ENCODE results near the gene GPR160. TPM values are rescaled to one million over a fixed set of nuclear protein-coding genes. Genes with fewer than 3 reads are reported as not detected.
"Not testable (repeated sequence)": the region's sequence is repeated elsewhere in the genome, so short reads cannot be mapped to it uniquely, and the experiment has no call there.

Gene GPR160
- total RNA-seq, 1 donor: 19.9 TPM

DNA sequence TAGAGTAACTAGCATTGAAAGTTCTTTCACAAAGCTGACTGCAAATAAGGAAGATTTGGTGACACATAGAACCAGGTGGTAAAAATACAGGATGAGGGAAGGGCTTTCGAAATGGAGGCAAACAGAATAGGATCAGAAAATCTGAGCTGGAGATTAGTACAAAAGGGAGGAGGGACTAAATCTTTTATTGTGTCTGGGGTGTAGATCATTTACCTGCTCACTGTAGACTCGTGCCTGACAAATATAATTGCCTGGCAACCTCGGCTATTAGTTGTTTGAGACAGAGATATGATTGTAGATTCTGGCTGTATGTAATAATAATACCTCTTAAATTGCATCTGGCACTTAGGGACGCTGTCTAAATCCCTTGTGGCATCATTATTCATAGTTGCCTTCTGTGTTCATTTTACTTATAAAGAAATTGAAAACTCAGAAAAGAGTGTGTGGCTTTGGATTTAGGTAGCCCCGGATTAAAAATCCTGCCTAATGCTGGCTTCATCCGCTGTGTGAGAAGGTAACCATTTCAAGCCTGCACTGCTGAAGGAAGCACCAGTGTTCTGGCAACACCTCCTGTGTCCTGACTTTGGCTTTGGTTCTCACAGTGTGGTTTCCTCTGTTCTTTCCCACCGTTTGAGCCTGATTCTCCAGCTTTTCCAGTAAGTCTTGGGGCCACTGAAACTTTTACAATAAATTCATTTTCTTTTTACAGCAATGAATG is 25.0 kb upstream of the GPR160 start:
- Histone ChIP-seq H3K9me3 (ENCODE audit: low read depth, low read length) (no peaks in the 10 kb centered on the region), H3K27me3 (ENCODE audit: insufficient read depth, low read length) (no peaks in the 10 kb centered on the region), H3K4me3 (ENCODE audit: low read length) (no peak overlapping the region), H3K4me1 (ENCODE audit: insufficient read depth, low read length) (peaks cover 3% of the 10 kb centered on the region)

DNA sequence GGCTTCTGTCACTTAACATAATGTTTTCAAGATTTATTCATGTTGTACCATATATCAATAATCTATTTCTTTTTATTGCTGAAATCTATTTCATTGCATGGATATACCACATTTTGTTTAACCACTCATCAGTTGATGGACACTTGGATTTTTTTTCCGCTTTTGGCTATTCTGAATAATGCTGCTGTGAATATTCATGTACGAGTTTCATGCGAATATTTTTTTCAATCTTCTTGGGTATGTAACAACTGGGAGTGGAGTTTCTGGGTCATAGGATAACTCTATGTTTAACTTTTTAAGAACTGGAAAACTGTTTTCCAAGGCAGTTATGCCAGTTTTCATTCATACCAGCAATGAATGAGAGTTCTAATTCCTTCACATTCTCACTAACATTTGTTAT is 21.7 kb upstream of the GPR160 start:
- H3K27me3 ChIP-seq (ENCODE audit: insufficient read depth, low read length): no peaks in the 10 kb centered on the region
- H3K9me3 ChIP-seq (ENCODE audit: low read depth, low read length): no peaks in the 10 kb centered on the region
- H3K4me3 ChIP-seq (ENCODE audit: low read length): no peak overlapping the region
- no peaks in the 10 kb centered on the region for H3K4me1 ChIP-seq (ENCODE audit: insufficient read depth, low read length)

DNA sequence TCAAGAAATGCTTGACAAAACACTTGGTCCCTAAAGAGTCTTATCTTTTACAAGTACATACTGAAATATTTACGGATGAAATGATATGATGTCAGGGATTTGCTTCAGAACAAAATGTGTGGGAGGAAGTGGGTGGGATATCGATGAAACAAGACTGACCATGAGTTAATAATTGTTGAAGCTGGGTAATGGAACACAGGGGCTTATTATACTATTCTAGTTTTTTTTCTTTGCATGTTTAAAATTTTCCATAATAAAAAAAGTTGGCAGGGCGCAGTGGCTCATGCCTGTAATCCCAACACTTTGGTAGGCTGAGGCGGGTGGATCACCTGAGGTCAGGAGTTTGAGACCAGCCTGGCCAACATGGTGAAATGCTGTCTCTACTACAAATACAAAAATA is 18.5 kb upstream of the GPR160 start:
- not testable (repeated sequence) for H3K4me3 ChIP-seq (ENCODE audit: low read length); H3K27me3 ChIP-seq (ENCODE audit: insufficient read depth, low read length); H3K9me3 ChIP-seq (ENCODE audit: low read depth, low read length); H3K4me1 ChIP-seq (ENCODE audit: insufficient read depth, low read length)

DNA sequence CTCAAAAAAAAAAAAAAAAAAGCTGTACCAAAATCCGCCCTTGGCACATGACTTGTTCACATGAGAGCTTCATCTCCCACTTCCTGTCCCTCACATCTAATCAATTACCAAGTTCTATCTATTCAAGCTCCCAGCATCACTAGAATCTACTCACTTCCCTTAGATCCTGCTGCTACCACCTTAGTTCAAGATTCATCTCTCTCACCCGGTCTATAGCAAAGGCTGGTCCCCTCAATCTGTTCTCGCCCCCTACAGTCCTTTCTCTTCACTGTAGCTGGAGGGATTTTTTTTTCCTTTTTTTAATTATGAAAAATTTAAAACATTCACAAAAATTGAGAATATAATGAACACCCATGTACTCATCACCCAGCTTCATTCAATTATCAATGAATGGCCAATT is 16.7 kb upstream of the GPR160 start:
- no peaks in the 10 kb centered on the region for H3K27me3 ChIP-seq (ENCODE audit: insufficient read depth, low read length)
- no peak overlapping the region for H3K4me3 ChIP-seq (ENCODE audit: low read length)
- H3K9me3 ChIP-seq (ENCODE audit: low read depth, low read length): no peaks in the 10 kb centered on the region

DNA sequence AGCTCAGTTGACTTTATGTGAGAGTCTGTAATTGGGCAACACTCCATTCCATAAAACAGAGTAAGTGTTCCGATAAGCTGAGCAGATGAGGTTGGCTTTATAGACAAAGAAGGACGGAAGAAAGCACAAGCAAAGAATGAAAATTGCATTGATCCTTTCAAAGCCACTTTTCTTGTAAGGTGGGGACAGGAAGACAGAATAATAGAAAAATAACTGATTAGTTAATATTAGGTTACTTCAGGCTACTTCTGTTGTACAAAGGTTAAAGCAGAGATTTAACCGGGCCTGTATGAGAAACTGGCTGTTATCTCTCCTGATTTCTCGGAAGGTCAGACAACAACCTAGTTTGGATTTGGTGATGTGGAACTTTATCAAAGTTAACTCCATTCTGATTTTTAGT is 15.5 kb upstream of the GPR160 start:
- Histone ChIP-seq H3K27me3 (ENCODE audit: insufficient read depth, low read length) (no peaks in the 10 kb centered on the region), H3K4me1 (ENCODE audit: insufficient read depth, low read length) (peaks cover 28% of the 10 kb centered on the region), H3K9me3 (ENCODE audit: low read depth, low read length) (no peaks in the 10 kb centered on the region), H3K4me3 (ENCODE audit: low read length) (no peak overlapping the region)

More for the DNA sequence above, 16.7 kb upstream of the GPR160 start:
- H3K4me1 ChIP-seq (ENCODE audit: insufficient read depth, low read length): peaks cover 20% of the 10 kb centered on the region

DNA sequence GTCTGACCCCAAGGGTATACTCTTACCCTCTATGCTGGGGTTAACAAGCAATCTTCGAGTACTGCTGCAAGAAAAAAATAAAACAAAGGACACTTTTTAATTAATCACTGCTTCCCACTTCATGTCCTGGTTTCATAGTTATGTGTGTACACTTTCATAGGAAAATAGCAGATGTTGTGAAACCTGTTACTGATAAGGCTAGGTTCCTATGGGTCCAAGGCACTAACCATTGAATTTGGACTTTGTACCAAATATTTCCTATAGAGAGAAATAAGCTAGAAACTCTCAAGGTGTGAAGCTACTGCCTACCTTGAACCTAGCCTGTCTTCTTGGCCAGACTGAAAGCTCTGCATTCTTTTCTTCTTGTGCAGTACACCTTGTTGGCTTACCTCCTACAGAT is 14.6 kb upstream of the GPR160 start:
- no peak overlapping the region for H3K4me3 ChIP-seq (ENCODE audit: low read length)
- no peaks in the 10 kb centered on the region for H3K9me3 ChIP-seq (ENCODE audit: low read depth, low read length)
- peaks cover 35% of the 10 kb centered on the region for H3K4me1 ChIP-seq (ENCODE audit: insufficient read depth, low read length)
- no peaks in the 10 kb centered on the region for H3K27me3 ChIP-seq (ENCODE audit: insufficient read depth, low read length)

DNA sequence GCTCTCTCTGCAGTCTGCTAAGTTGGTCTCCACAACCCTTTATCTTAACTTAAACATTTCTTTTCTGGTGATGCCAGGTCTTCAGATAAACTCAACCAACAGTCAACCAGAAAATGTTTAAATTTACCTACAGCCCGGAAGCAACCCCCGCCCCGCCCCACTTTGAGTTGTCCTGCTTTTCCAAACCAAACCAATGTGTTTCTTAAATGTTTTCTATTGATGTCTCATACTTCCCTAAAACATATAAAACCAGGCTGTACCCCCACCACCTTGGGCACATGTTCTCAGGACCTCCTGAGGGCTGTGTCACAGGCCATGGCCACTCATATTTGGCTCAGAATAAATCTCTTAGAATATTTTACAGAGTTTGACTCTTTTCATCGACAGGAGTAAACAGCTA is 13.2 kb upstream of the GPR160 start:
- H3K9me3 ChIP-seq (ENCODE audit: low read depth, low read length): no peaks in the 10 kb centered on the region
- no peak overlapping the region for H3K4me3 ChIP-seq (ENCODE audit: low read length)

DNA sequence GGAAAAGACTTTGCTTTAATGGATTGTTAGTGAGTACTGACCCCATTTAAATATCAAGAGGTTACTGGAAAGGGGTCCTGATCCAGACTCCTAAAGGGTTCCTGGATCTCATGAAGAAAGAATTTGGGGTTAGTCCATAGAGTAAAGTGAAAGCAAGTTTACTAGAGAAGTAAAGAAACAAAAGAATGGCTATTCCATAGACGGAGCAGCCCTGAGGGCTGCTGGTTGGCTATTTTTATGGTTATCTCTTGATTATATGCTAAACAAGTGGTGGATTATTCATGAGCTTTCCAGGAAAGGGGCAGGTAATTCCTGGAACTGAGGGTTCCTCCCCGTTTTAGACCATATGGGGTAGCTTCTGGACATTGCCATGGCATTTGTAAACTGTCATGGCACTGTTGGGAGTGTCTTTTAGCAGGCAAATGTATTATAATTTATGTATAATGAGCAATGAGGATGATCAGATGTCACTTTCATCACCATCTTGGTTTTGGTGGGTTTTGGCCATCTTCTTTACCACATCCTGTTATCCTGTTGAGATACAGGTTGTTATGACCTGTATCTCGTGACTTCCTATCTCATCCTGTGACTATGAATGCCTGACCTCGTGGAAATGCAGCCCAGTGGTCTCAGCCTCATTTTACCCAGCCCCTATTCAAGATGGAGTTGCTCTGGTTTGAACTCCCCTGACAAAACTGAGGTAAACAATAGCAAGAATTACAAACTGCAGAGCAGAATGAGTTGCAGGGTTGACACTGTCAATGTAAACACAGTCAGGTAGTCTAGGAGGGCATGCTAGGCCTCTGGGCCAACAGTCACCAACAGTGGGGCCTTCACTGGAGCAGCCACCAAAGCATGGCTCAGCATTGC is 10.3 kb upstream of the GPR160 start:
- Histone ChIP-seq H3K4me3 (ENCODE audit: low read length) (no peak overlapping the region), H3K4me1 (ENCODE audit: insufficient read depth, low read length) (peaks cover 35% of the 10 kb centered on the region), H3K27me3 (ENCODE audit: insufficient read depth, low read length) (no peaks in the 10 kb centered on the region), H3K9me3 (ENCODE audit: low read depth, low read length) (no peaks in the 10 kb centered on the region)

More for the DNA sequence above, 13.2 kb upstream of the GPR160 start:
- H3K4me1 ChIP-seq (ENCODE audit: insufficient read depth, low read length): peaks cover 35% of the 10 kb centered on the region
- H3K27me3 ChIP-seq (ENCODE audit: insufficient read depth, low read length): no peaks in the 10 kb centered on the region

DNA sequence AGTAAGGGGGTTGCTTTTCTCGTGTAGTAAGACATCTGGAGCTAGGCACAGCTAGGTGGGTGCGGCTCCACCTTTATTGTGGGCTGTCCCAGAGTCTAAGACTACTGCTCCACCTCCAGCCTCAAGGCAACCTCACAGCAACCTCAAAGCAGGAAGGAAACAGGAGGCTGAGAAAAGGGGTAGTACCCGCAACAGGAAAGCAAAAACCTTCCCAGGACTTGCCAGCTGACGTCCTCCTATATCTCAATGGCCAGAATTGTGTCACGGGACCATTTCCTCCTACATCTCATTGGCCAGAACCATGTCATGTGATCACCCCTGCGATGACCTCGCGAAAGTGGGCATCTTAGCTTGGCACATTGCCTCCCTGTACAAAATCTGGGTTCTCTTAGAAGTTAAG is 4.3 kb upstream of the GPR160 start:
- Histone ChIP-seq H3K4me1 (ENCODE audit: insufficient read depth, low read length) (peaks cover 22% of the 10 kb centered on the region), H3K4me3 (ENCODE audit: low read length) (no peak overlapping the region)

DNA sequence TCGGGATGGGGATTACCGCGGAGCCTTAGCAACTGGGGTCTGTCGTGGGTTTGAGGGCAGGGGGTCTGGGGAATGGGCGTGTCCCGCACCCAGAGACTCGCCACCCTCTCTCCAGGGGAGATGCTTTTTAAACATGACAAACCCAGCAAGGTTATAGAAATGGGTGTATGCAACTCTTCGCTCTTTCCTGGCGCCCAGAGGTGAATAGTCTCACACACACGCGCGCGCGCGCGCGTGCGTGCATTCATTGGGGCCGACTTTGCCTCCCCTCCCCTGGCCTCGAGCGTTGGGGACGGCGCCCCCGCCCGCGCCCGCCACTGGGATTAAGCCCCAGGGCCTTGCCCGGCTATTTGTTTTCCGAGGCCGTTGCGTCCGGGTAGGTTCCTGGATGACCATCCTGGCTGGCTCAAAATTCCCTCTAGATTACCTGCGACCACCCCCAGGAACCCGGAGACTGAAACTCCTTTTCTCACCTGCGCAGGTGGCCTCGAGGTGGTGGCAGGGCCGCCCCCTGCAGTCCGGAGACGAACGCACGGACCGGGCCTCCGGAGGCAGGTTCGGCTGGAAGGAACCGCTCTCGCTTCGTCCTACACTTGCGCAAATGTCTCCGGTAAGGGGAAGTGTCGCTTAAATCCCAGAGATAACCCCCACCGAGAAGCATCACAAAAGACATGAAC is 777 bp downstream of the GPR160 start:
- peaks cover 29% of the 10 kb centered on the region for H3K4me1 ChIP-seq (ENCODE audit: insufficient read depth, low read length)
- no peaks in the 10 kb centered on the region for H3K27me3 ChIP-seq (ENCODE audit: insufficient read depth, low read length)
- H3K9me3 ChIP-seq (ENCODE audit: low read depth, low read length): no peaks in the 10 kb centered on the region
- H3K4me3 ChIP-seq (ENCODE audit: low read length): peak overlapping the region; percentile 75

More for the DNA sequence above, 4.3 kb upstream of the GPR160 start:
- Histone ChIP-seq H3K9me3 (ENCODE audit: low read depth, low read length) (no peaks in the 10 kb centered on the region), H3K27me3 (ENCODE audit: insufficient read depth, low read length) (no peaks in the 10 kb centered on the region)

DNA sequence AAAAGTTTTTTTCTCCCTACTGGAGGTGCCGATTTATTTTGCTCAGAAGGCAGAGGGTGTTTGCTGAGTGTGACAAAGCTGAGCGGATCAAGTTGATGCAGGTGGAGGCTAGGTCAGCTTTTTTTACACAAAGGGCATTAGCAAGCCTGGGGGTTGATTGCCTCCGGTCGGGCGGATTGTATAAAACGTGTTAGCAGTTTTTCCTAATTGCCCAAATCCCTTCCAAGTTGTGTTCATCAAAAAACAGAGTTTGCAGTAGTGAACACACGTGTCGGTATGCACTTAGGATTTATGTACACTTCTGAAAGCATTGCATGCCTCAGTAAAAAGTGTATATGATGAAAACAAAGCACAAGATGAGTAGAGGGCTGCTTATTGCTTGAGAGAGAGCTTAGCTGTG is 2.6 kb downstream of the GPR160 start:
- Histone ChIP-seq H3K9me3 (ENCODE audit: low read depth, low read length) (no peaks in the 10 kb centered on the region), H3K27me3 (ENCODE audit: insufficient read depth, low read length) (no peaks in the 10 kb centered on the region), H3K4me1 (ENCODE audit: insufficient read depth, low read length) (peaks cover 42% of the 10 kb centered on the region), H3K4me3 (ENCODE audit: low read length) (no peak overlapping the region)

DNA sequence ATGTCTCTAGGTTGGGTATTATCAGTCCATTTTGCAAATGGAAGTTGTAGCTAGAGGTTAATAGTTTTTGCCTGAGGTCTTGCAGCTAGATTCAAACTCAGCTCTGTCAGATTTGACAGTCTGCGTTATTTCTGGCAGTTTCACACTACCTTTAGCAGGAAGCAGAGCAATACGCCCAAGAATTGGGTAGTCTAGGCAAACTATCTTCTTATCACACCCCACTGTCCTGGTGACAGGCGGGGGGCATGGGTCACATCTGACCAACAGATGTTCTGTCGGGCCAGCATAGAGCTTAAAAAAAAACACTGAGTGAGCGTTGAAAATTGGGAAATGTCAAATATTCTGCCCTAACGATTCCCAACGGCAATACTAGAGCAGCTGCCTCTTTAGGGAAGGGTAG is 5.7 kb downstream of the GPR160 start:
- no peaks in the 10 kb centered on the region for H3K9me3 ChIP-seq (ENCODE audit: low read depth, low read length)
- H3K27me3 ChIP-seq (ENCODE audit: insufficient read depth, low read length): no peaks in the 10 kb centered on the region
- H3K4me1 ChIP-seq (ENCODE audit: insufficient read depth, low read length): peaks cover 40% of the 10 kb centered on the region
- H3K4me3 ChIP-seq (ENCODE audit: low read length): no peak overlapping the region

DNA sequence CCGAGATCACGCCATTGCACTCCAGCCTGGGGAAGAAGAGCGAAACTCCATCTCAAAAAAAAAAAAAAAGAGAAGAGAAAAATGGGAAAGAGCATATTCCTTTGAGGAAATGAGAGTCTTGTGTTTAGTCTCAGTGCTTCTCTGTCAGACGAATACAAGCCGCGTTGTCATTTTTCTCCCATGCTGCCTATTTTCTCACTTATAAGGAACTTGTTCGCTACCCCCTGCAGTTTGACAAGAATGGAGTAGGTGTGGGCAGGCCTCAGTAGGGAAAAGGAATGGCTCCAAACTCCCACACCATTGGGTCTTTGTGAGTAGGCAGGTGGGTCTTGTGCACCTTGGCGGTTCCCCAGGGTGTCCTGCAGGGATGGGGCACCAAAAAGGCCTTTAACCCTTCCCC is 6.5 kb downstream of the GPR160 start:
- Histone ChIP-seq H3K4me1 (ENCODE audit: insufficient read depth, low read length) (peaks cover 33% of the 10 kb centered on the region), H3K9me3 (ENCODE audit: low read depth, low read length) (no peaks in the 10 kb centered on the region), H3K27me3 (ENCODE audit: insufficient read depth, low read length) (no peaks in the 10 kb centered on the region), H3K4me3 (ENCODE audit: low read length) (no peak overlapping the region)

DNA sequence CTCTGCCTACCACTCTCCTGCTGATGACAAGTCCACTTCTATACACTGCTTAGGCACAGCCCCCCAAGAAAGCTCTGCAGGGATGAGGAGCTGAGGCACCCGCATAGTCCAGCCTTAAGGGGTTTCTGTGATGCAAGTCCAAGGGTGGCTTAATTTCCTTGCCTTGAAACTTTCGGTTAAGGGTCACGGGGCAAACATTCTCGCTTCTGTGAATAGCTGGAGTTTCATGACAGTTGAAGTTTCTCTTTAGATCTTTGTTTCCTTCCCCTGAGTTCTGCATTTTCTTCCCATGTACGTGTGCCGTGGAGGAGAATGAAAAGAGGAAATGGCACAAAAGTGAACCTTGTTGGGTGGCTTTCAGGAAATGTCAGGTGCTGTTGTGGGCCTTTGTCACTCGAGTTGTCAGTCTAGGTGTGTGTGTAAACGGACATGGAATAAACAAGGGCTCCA is 7.0 kb downstream of the GPR160 start:
- Histone ChIP-seq H3K4me1 (ENCODE audit: insufficient read depth, low read length) (peaks cover 32% of the 10 kb centered on the region), H3K9me3 (ENCODE audit: low read depth, low read length) (no peaks in the 10 kb centered on the region), H3K4me3 (ENCODE audit: low read length) (no peak overlapping the region), H3K27me3 (ENCODE audit: insufficient read depth, low read length) (no peaks in the 10 kb centered on the region)

Data from mononuclear cell (primary cell).